ENCODE data around the gene PACRG.

Gene PACRG

DNA sequence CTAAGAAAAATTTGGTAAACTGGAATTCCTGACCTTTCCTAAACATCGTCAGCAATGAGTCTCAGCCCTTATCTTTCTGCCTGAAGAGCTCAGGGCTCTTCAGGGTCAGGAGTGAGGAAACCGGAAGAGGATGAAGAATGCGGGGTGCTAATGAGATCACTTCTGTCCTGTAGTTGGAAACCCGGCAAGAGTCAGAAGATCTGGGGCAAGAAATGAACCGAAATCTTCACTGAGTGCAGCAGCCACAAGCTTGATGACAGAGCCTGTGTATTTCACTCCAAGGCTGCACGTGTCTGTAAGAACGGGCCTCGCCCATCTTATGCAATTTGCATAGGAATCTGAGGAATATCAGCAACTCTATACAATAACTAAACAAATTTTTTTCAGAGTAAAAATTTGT lies 626.3 kb downstream of the PACRG start:
- no peak for DNase-seq (ENCODE audit: low spot score)

DNA sequence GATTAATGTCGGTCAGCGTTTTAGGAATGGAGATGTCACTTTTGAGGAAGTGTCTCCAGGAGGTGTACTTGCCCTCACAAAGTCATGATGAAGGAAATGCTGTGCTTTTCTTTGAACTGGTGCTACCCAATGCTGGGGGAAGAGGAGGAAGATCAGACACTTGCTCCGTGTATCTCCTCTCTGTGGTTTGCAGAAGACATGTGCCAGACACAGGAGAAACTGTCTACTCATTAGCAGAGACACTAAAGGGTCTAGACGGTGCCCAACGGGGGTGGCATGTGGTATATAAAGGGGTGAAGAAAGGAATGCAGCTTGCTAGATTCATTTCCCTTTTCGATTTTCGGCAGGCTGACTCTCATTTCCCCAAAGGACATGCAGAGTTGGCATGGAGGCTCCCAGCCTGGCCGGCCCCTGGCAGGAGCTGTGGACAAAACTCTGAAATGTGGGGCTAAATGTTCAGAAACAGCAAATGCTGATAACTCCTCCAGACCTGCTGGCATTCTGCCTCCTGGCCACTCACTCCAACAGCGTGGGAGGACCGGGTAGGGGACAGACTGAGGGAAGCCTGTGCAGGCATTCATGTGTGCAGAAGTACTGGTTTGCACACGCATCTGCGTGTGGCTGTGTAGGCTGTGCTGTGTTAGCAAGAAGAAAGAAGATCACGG lies 627.1 kb downstream of the PACRG start:
- DNase-seq (ENCODE audit: low spot score) = peak; percentile 76

DNA sequence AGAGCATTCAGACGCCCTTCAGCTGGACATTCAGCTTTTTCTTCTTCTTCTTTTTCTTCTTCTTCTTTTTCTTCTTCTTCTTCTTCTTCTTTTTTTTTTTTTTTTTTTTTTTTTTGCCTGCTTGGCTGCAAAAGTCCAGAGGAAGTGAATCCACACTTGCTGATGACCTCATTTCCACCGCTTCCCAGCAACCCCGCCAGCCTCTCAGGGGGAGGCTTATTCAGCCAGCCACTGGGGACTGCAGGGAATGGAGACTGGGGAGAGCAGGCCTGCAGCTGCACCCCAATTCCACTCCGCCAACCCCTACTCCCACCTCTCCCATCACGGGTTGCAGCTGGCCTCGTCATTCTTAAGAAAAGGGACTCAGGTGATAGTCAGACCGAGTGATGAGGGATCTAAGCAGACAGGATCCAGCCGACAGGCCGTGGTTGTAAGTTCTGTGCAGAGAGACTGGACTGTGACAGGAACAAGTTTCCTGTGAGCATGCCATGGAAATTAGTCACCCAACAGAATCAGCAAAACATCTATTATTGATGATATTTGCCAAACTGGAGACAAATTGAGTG lies 627.7 kb downstream of the PACRG start:
- no peak for DNase-seq (ENCODE audit: low spot score)

DNA sequence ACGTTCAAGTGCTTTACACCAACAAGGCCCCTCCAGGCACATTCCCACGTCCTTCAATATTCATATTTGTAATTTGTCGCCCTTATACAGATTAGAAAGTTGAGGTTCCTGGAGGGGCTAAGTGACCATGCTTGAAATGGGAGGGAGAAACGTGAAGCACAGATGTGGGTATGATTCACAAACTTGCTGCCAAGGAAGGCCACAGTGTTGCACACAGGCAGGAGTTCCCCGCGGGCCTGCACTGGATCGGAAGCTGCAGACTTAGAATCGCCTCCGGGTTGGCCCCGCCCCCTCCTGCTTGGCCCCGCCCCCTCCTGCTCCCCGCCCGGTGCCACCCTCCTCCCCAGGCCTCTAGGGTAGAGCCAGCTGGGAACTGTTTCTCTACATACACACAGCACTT lies 628.5 kb downstream of the PACRG start:
- no peak for DNase-seq (ENCODE audit: low spot score)

DNA sequence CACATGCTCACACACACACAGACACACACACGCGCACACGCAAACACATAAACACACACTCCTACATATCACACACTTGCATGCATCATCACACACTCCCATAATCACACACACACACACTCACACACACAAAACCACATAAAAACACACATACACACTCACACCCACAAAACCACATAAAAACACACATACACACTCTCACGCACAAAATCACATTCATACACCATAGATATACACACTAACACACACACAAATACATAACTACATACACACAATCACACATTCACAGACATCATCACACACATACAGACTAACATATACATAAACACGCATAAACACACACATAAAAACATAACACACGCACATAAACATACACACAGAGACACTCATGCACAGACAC lies 629.0 kb downstream of the PACRG start:
- DNase-seq (ENCODE audit: low spot score) = no peak

DNA sequence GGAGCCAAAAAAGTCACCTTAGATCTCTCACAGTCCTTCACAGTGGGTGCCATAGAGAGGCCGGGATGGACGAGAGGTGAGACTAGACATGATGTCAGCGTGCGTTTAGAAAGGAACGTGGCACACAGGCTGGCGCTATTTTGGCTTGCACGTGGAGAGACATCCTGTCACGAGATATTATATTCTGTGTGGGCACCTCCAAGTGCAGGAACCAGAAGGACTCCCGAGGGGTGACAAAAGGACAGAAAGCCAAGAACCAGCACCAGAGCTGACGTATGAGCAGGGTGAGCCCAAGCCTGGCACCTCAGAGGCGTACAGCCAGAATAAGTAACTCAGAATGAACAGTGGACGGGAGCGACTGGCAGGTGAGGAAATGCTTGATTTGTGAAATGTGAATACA lies 636.9 kb downstream of the PACRG start:
- DNase-seq (ENCODE audit: low spot score) = no peak
